Transverse colon (tissue), 4 donors: Measurements from ENCODE around the gene PGLYRP2. TPM values are rescaled to one million over a fixed set of nuclear protein-coding genes. Genes with fewer than 3 reads are reported as not detected.
"Not testable (repeated sequence)": the region's sequence is repeated elsewhere in the genome, so short reads cannot be mapped to it uniquely, and the experiment has no call there.

Experiments used
- DNase-seq: peaks from one replicate; pipeline ENCODE4 v3.0.0-alpha.2; 2019
- H3K27ac ChIP-seq, 4 donors: fragments of 200-600 bp; sonication (generic); 2 replicates each; pipeline ENCODE4 v1.5.1; 2016 to 2018; ENCODE audit warnings: inconsistent platforms in 4 of 4
- H3K27me3 ChIP-seq: fragments of 200-600 bp; sonication (generic); 2 replicates; pipeline ENCODE4 v1.5.1; 2017; ENCODE audit warnings: inconsistent platforms
- H3K36me3 ChIP-seq, 4 donors: fragments of 200-600 bp; sonication (generic); 2 replicates each; pipeline ENCODE4 v1.5.1; 2017 to 2019; ENCODE audit warnings: inconsistent platforms in 4 of 4
- H3K4me1 ChIP-seq, 4 donors: fragments of 200-600 bp; sonication (generic); 2 replicates each; pipeline ENCODE4 v1.5.1; 2017 to 2020; ENCODE audit warnings: inconsistent platforms in 4 of 4
- H3K4me3 ChIP-seq, 4 donors: fragments of 200-600 bp; sonication (generic); 1 replicate in 1 of 4; 2 replicates in 3 of 4; pipeline versions ENCODE4 v1.5.1 to v1.6.1; 2017 to 2019; ENCODE audit warnings: inconsistent platforms in 4 of 4
- H3K9me3 ChIP-seq, 2 donors: fragments of 200-600 bp; sonication (generic); 2 replicates each; pipeline ENCODE4 v1.5.1; 2017 to 2019; ENCODE audit warnings: inconsistent platforms in 2 of 2
- EP300 ChIP-seq: sonication (generic); formaldehyde crosslinking; IDR thresholded peaks from one replicate; pipeline ENCODE4 v1.6.1; 2017; ENCODE audit warnings: antibody characterized with exemption, low read depth
- POLR2A ChIP-seq: fragments of 450-650 bp; IDR thresholded peaks from one replicate; pipeline ENCODE4 v1.6.1; 2016; ENCODE audit warnings: antibody characterized with exemption, mild to moderate bottlenecking, moderate library complexity
- POLR2AphosphoS5 ChIP-seq, 3 donors: sonication (generic); formaldehyde crosslinking; IDR thresholded peaks; one replicate each; pipeline ENCODE4 v1.6.1; 2016; ENCODE audit warnings: antibody characterized with exemption in 3 of 3
- WGBS, 2 donors: methylation state at CpG; one replicate each; pipeline ENCODE4 v1.1.5; 2018; ENCODE audit warnings: low coverage in 1 of 2; 5-methylcytosine and 5-hydroxymethylcytosine counted together
- in situ Hi-C, 4 donors: fragments of 200-750 bp; cut with MboI; loops; one replicate each; pipeline versions ENCODE4 v1.15.0 to v1.15.1; 2017; ENCODE audit warnings: low sequenced_read_pairs in 3 of 4, low pct_ligation_motif_present in 1 of 4, low pct_unique_long_range_greater_than_20kb in 1 of 4
- intact Hi-C: fragments of 100-400 bp; cut with DNase I; formaldehyde crosslinking; loops from one replicate; pipeline ENCODE4 v1.15.1; 2023; ENCODE audit warnings: low total_unique reads
- total RNA-seq, 4 donors: library from RNA; depleted of rRNA; stranded (reverse); fragments of >200 nt; gene quantifications; one replicate each; pipeline ENCODE4 v1.1.0, GENCODE V29; 2016
- TF ChIP-seq, protein P1 (sequence below), 5 experiments: fragments of 200-600 bp in 3 of 5; fragments of 450-650 bp in 2 of 5; sonication (generic) in 3 of 5; IDR thresholded peaks; 1 replicate in 2 of 5; 2 replicates in 3 of 5; pipeline ENCODE4 v1.5.1; 2016 to 2017; ENCODE audit warnings: antibody characterized with exemption in 5 of 5, inconsistent platforms in 3 of 5, mild to moderate bottlenecking in 2 of 5, moderate library complexity in 1 of 5

Gene PGLYRP2
- total RNA-seq, 4 donors from 2014 or later: not detected

DNA sequence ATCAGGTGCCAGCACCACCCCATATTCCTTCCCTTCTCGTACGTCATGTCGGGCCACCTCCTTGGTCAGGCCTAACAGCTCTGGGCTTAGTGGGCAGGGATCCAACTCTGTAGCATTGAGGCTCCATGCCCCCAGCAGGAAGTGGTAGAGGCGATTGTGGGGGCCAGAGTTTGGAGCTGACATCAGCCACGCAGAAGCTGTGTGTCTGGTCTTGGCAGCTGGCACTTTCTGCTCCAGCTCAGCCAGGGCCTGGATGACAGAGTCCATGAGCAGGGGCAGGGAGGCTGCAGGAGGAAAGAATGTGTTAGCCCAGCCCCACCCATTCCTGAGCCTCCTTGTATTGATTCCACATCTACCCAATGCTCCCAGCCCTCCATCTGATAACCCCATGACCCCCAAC lies 3.0 kb downstream of the PGLYRP2 start:
- peaks cover 12% of the 10 kb centered on the region for H3K27me3 ChIP-seq
- no peaks in the 10 kb centered on the region for H3K9me3 ChIP-seq
- H3K4me1 ChIP-seq: no peaks in the 10 kb centered on the region
- 72% methylated on average over 5 of the region's 5 CpGs; no CpG with 5 or more reads in 1 of the 2 donors for WGBS, 2 donors
- no peak for TF ChIP-seq POLR2AphosphoS5 (IDR thresholded peaks at IDR 0.05)
- no peak for TF ChIP-seq POLR2A
- TF ChIP-seq, protein P1, sequence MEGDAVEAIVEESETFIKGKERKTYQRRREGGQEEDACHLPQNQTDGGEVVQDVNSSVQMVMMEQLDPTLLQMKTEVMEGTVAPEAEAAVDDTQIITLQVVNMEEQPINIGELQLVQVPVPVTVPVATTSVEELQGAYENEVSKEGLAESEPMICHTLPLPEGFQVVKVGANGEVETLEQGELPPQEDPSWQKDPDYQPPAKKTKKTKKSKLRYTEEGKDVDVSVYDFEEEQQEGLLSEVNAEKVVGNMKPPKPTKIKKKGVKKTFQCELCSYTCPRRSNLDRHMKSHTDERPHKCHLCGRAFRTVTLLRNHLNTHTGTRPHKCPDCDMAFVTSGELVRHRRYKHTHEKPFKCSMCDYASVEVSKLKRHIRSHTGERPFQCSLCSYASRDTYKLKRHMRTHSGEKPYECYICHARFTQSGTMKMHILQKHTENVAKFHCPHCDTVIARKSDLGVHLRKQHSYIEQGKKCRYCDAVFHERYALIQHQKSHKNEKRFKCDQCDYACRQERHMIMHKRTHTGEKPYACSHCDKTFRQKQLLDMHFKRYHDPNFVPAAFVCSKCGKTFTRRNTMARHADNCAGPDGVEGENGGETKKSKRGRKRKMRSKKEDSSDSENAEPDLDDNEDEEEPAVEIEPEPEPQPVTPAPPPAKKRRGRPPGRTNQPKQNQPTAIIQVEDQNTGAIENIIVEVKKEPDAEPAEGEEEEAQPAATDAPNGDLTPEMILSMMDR (IDR thresholded peaks at IDR 0.05): no peak
- TF ChIP-seq EP300: no peak
- intact Hi-C loops (loop anchor here (10.0 kb wide), 1 partner anchor 672 kb away; no protein-coding TSS in a partner anchor), in situ Hi-C loops (no loop called here)
- no peak for DNase-seq
- H3K27ac ChIP-seq: no peak overlapping the region
- no peaks in the 10 kb centered on the region for H3K36me3 ChIP-seq
- no peak overlapping the region for H3K4me3 ChIP-seq

DNA sequence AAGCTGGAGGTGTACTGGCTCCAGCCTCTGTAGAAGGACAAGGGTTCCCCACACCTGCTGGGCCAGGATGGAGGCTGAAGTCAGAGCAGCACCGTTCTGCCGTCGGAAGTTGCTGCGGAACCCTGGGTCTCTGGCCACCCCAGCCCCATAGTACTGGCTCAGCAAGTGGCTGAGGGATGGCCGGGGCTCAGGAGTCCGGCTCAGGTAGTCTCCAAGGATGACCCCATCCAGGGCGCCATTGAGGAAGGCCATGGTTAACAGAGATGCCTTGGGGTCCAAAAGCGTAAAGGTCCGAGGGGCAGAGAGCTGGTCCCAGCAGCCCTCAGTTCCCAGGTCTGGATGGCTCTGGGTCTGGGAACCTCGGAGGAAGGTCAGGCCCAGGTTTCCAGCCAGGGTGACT lies 3.7 kb downstream of the PGLYRP2 start:
- Histone ChIP-seq H3K4me3 (no peak overlapping the region), H3K4me1 (no peaks in the 10 kb centered on the region), H3K36me3 (no peaks in the 10 kb centered on the region), H3K9me3 (no peaks in the 10 kb centered on the region), H3K27me3 (peaks cover 17% of the 10 kb centered on the region), H3K27ac (no peak overlapping the region)
- in situ Hi-C loops: no loop called here
- intact Hi-C loops: loop anchor here (10.0 kb wide), 1 partner anchor 671 kb away; no protein-coding TSS in a partner anchor
- no peak for TF ChIP-seq EP300
- TF ChIP-seq, protein P1 (IDR thresholded peaks at IDR 0.05): no peak
- no peak for TF ChIP-seq POLR2AphosphoS5 (IDR thresholded peaks at IDR 0.05)
- TF ChIP-seq POLR2A: no peak
- 95% methylated on average over 9 of the region's 10 CpGs; no CpG with 5 or more reads in 1 of the 2 donors for WGBS, 2 donors
- no peak for DNase-seq

DNA sequence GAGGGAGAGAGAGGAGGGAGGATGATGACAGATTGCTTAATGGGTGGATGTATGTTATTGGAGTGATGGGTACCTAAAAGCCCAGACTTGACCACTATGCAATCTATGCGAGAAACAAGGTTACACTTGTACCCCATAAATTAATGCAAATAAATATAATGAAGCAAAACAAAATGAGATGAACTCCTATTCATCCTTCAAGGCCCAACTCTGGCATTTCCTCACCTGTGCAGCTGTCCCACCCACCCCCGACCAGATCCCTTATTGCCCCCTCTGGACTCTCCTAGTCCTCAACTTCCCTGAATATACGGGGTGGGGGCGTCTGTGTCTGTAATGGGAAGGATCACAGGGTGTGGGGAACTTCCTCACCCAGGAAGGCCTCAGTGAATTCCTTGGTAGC lies 4.1 kb downstream of the PGLYRP2 start:
- Histone ChIP-seq H3K9me3 (no peaks in the 10 kb centered on the region), H3K27ac (no peak overlapping the region), H3K4me3 (no peak overlapping the region), H3K36me3 (no peaks in the 10 kb centered on the region), H3K27me3 (peaks cover 21% of the 10 kb centered on the region), H3K4me1 (no peaks in the 10 kb centered on the region)
- no peak for DNase-seq
- WGBS, 2 donors: 74 to 100% methylated on average over 1 to 4 of the region's 4 CpGs
- in situ Hi-C loops (no loop called here), intact Hi-C loops (loop anchor here (10.0 kb wide), 1 partner anchor 670 kb away; no protein-coding TSS in a partner anchor)
- TF ChIP-seq EP300 (no peak), POLR2AphosphoS5 (IDR thresholded peaks at IDR 0.05) (no peak), POLR2A (no peak)
- TF ChIP-seq, protein P1 (IDR thresholded peaks at IDR 0.05): no peak

DNA sequence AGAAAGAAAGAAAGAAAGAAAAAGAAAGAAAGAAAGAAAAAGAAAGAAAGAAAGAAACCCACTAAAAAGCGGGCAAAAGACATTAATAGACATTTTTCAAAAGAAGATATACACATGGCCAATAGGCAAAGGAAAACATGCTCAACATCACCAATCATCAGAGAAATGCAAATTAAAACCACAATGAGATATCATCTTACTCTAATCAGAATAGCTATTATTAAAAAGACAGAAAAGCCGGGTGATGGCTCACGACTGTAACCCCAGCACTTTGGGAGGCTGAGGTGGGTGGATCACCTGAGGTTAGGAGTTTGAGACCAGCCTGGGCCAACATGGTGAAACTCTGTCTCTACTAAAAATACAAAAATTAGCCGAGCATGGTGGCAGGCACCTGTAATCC lies 5.5 kb downstream of the PGLYRP2 start:
- H3K27ac ChIP-seq, in situ Hi-C loops: not testable (repeated sequence)
- 67 to 73% methylated on average over 3 to 4 of the region's 4 CpGs for WGBS, 2 donors

DNA sequence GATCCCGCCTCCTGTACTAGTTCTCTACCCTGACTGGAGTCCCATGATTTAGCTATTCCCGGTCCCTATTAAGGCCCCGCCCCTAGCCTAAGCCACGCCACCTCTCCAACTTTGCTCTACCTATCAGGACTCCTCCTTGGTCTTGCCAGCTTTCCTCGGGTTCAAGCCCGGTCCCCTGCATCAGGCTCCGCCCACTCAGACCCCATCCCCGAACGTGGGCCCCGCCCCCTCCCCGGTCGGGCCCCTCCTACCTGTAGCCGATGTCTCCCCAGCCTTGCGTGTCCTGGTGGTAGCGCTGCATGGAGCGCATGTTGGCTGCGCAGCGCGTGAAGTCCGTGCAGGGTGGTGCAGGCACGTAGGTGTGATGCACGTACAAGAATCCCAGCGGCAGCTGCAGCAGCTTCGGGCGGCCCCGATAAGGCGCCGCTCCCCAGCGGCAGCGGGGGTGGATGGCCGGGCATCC lies 7.6 kb downstream of the PGLYRP2 start:
- H3K36me3 ChIP-seq: no peaks in the 10 kb centered on the region
- intact Hi-C loops: loop anchor here (10.0 kb wide), 1 partner anchor 667 kb away; no protein-coding TSS in a partner anchor
- peaks cover 0 to 18% (median 6%) of the 10 kb centered on the region in 4 donors for H3K4me1 ChIP-seq
- TF ChIP-seq POLR2AphosphoS5 (IDR thresholded peaks at IDR 0.05) (no peak), POLR2A (no peak), EP300 (no peak)
- TF ChIP-seq, protein P1 (IDR thresholded peaks at IDR 0.05): no peak
- no peak for DNase-seq
- no peak overlapping the region for H3K4me3 ChIP-seq
- H3K9me3 ChIP-seq: no peaks in the 10 kb centered on the region
- in situ Hi-C loops: no loop called here
- WGBS, 2 donors: 73% methylated on average over 31 of the region's 31 CpGs; no CpG with 5 or more reads in 1 of the 2 donors
- H3K27ac ChIP-seq: no peak overlapping the region
- H3K27me3 ChIP-seq: peaks cover 48% of the 10 kb centered on the region

More for the DNA sequence above, 5.5 kb downstream of the PGLYRP2 start:
- H3K27me3 ChIP-seq: peaks cover 35% of the 10 kb centered on the region
- H3K36me3 ChIP-seq, H3K9me3 ChIP-seq, H3K4me3 ChIP-seq, DNase-seq: not testable (repeated sequence)
- peaks cover 0 to 13% (median 6%) of the 10 kb centered on the region in 4 donors for H3K4me1 ChIP-seq
- intact Hi-C loops: loop anchor here (10.0 kb wide), 1 partner anchor 669 kb away; no protein-coding TSS in a partner anchor
